ACC112 (cell line): Measurements from ENCODE around the gene CNTN4.

Source experiments
- H2AFZ ChIP-seq: fragments of 200-600 bp; sonication (generic); one replicate; pipeline ENCODE4 v1.6.0; 2017; ENCODE audit warnings: antibody characterized with exemption, low read length; ENCODE audit not compliant: unreplicated experiment
- H3K27ac ChIP-seq: fragments of 200-600 bp; sonication (generic); 2 replicates; pipeline ENCODE4 v1.5.1; 2014; ENCODE audit warnings: low read depth, mild to moderate bottlenecking, antibody characterized with exemption, low read length, moderate library complexity
- H3K27me3 ChIP-seq: fragments of 200-600 bp; sonication (generic); 2 replicates; pipeline ENCODE4 v1.6.1; 2014; ENCODE audit warnings: mild to moderate bottlenecking, antibody characterized with exemption, low read length, moderate library complexity, mixed read lengths; ENCODE audit not compliant: insufficient read depth
- H3K36me3 ChIP-seq: fragments of 200-600 bp; sonication (generic); 2 replicates; pipeline ENCODE4 v1.6.1; 2016; ENCODE audit warnings: mild to moderate bottlenecking, antibody characterized with exemption, low read length, moderate library complexity, mixed read lengths; ENCODE audit not compliant: insufficient read depth
- H3K4me1 ChIP-seq: fragments of 200-600 bp; sonication (generic); one replicate; pipeline ENCODE4 v1.6.1; 2016; ENCODE audit warnings: low read length, mixed read lengths; ENCODE audit not compliant: insufficient read depth, unreplicated experiment, control insufficient read depth
- H3K4me3 ChIP-seq: fragments of 200-600 bp; sonication (generic); 2 replicates; pipeline ENCODE4 v1.5.1; 2014; ENCODE audit warnings: mild to moderate bottlenecking, low read depth, low read length
- H3K79me2 ChIP-seq: fragments of 200-600 bp; sonication (generic); one replicate; pipeline ENCODE4 v1.6.0; 2016; ENCODE audit warnings: low read length; ENCODE audit not compliant: control insufficient read depth, unreplicated experiment, insufficient read depth

The CNTN4 gene

GRCh38 chr3:2343031-2343682 lies 244.5 kb downstream of the CNTN4 start:
- Histone ChIP-seq H3K4me1 (no peaks in the 10 kb centered on the region), H3K4me3 (no peak overlapping the region), H3K79me2 (no peaks in the 10 kb centered on the region), H3K27ac (no peak overlapping the region), H3K27me3 (no peaks in the 10 kb centered on the region), H3K36me3 (no peaks in the 10 kb centered on the region), H2AFZ (no peak overlapping the region)

DNA sequence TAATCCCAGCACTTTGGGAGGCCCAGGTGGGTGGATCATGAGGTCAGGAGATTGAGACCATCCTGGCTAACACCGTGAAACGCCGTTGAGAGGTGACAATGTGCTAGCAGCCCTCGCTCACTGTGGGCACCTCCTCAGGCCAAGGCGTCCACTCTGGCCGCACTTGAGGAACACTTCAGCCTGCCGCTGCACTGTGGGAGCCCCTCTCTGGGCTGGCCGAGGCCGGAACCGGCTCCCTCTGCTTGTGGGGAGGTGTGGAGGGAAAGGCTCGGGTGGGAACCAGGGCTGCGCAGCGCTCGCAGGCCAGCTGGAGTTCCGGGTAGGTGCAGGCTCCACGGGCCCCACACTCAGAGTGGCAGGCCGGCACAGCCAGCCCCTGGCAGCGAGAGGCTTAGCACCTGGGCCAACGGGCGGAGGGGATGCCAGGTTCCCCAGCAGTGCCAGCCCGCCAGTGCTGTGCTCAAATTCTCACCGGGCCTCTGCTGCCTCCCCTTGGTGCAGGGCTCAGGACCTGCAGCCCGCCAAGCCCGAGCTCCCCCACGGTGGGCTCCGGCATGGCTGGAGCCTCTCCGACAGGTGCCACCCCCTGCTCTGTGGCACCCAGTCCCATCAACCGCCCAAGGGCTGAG lies 253.6 kb downstream of the CNTN4 start:
- Histone ChIP-seq H3K4me3 (no peak overlapping the region), H2AFZ (no peak overlapping the region), H3K4me1 (no peaks in the 10 kb centered on the region), H3K36me3 (no peaks in the 10 kb centered on the region), H3K27me3 (no peaks in the 10 kb centered on the region), H3K27ac (no peak overlapping the region), H3K79me2 (no peaks in the 10 kb centered on the region)

DNA sequence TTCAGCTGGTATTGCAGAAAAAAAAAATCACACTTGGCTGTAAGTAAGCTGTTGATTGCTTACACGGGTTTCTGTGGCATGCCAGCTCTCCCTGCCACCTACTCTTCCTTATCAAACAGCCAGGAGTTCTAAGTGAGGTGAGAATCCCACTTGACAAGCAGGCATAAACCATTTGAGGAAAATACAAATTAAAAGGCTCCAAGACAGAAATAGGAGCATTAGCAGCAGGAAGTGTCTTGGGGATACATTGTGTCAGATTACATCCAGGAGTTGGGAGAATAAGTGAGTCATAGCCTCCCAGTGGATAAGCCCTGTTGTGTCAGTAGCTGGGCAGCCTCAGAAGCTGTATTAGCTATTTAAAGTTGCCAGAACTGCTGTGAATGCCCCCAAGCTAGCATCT lies 256.0 kb downstream of the CNTN4 start:
- no peaks in the 10 kb centered on the region for H3K27me3 ChIP-seq
- no peaks in the 10 kb centered on the region for H3K36me3 ChIP-seq
- H3K4me3 ChIP-seq = no peak overlapping the region
- no peaks in the 10 kb centered on the region for H3K79me2 ChIP-seq
- H3K27ac ChIP-seq = no peak overlapping the region
- no peak overlapping the region for H2AFZ ChIP-seq
- H3K4me1 ChIP-seq = no peaks in the 10 kb centered on the region

GRCh38 chr3:2356298-2356950 lies 257.8 kb downstream of the CNTN4 start:
- no peak overlapping the region for H3K27ac ChIP-seq
- H2AFZ ChIP-seq = no peak overlapping the region
- no peaks in the 10 kb centered on the region for H3K79me2 ChIP-seq
- no peaks in the 10 kb centered on the region for H3K27me3 ChIP-seq
- H3K36me3 ChIP-seq = no peaks in the 10 kb centered on the region
- no peaks in the 10 kb centered on the region for H3K4me1 ChIP-seq
- no peak overlapping the region for H3K4me3 ChIP-seq

GRCh38 chr3:2360815-2361214 lies 262.1 kb downstream of the CNTN4 start:
- no peak overlapping the region for H3K27ac ChIP-seq

DNA sequence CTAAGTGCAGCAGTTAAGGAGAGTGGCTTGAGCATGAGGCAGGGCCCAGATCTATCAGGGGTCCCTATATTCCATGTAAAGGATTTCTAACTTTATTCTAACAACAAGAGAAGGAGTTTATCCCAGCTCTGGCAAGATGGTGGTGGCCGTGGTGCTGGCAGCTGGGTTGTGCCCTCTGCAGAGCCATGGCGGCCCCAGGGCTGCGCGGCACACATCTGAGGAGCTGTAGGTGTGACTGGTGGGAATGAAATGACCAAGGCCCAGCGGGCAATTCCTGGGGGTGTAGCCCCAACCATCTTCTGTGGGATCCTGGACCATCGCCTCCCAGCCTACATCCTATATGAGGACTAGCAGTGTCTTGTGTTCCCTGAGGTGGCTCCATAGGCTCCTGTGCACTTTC lies 263.5 kb downstream of the CNTN4 start:
- no peak overlapping the region for H3K27ac ChIP-seq
- no peak overlapping the region for H2AFZ ChIP-seq
- H3K36me3 ChIP-seq = no peaks in the 10 kb centered on the region
- no peaks in the 10 kb centered on the region for H3K79me2 ChIP-seq
- H3K27me3 ChIP-seq = no peaks in the 10 kb centered on the region
- H3K4me1 ChIP-seq = no peaks in the 10 kb centered on the region
- no peak overlapping the region for H3K4me3 ChIP-seq

More at GRCh38 chr3:2360815-2361214, 262.1 kb downstream of the CNTN4 start:
- Histone ChIP-seq H3K79me2 (no peaks in the 10 kb centered on the region), H3K36me3 (no peaks in the 10 kb centered on the region), H3K4me3 (no peak overlapping the region), H2AFZ (no peak overlapping the region), H3K27me3 (no peaks in the 10 kb centered on the region), H3K4me1 (no peaks in the 10 kb centered on the region)

DNA sequence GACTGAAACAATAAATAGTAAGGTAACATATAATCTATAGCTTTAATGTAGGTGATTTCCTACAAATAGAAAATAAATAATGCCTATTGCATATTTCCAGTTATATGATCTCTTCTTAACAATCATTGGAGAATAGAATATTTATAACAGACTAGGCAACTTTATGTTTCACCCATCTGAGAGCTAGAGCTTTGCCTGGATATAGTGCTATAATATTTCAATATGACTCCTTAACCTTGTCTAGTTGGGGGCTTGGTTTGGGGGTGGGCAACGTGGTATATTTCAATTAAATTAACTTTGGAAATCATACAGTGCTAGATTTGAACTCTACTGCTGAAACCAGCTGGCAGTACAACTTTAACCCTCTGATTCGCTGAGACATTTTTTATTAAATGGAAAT lies 265.2 kb downstream of the CNTN4 start:
- Histone ChIP-seq H2AFZ (no peak overlapping the region), H3K4me1 (no peaks in the 10 kb centered on the region), H3K27me3 (no peaks in the 10 kb centered on the region), H3K27ac (no peak overlapping the region), H3K36me3 (no peaks in the 10 kb centered on the region), H3K79me2 (no peaks in the 10 kb centered on the region), H3K4me3 (no peak overlapping the region)

DNA sequence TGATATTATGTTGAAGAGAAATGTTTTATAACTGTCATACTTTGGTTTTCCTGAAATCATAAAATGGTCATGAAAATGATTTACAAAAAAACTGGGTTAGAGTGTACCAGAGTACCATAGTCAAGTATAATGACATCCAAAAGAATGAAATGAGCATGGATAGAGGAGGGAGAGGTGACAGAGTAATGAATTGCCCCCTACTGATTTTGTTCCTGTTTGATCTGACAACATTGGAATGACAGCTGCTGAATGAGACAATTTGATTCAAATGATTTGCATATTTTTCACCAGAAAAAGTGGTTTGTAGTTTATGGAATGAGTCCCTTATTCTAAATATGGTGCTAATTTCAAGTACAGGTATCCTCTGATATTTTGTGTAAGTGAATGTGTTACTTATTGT lies 271.7 kb downstream of the CNTN4 start:
- no peaks in the 10 kb centered on the region for H3K36me3 ChIP-seq
- H3K27ac ChIP-seq = no peak overlapping the region
- H3K4me3 ChIP-seq = no peak overlapping the region
- H3K79me2 ChIP-seq = no peaks in the 10 kb centered on the region
- no peak overlapping the region for H2AFZ ChIP-seq
- H3K4me1 ChIP-seq = no peaks in the 10 kb centered on the region
- no peaks in the 10 kb centered on the region for H3K27me3 ChIP-seq

DNA sequence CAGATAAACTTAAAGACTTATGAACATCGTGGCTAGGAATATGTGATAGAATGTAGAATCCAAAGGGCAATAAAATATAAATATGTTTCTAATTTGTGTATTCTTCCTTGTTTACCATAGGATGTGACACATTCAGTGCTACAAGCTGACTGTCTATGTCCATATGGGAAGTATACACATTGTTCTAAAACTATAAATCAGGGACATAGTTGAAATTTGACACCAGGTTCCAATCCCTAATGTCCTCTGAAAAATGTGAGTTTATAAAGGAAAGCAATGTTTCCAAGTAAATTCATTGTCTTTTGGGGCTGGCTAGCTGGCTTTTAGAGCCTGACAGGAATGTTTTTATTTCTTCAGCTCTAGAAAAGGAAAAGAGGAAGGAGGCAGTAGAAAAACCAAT lies 273.6 kb downstream of the CNTN4 start:
- no peak overlapping the region for H2AFZ ChIP-seq
- H3K36me3 ChIP-seq = no peaks in the 10 kb centered on the region
- H3K4me1 ChIP-seq = no peaks in the 10 kb centered on the region
- H3K27me3 ChIP-seq = no peaks in the 10 kb centered on the region
- no peak overlapping the region for H3K4me3 ChIP-seq
- no peak overlapping the region for H3K27ac ChIP-seq
- H3K79me2 ChIP-seq = no peaks in the 10 kb centered on the region

DNA sequence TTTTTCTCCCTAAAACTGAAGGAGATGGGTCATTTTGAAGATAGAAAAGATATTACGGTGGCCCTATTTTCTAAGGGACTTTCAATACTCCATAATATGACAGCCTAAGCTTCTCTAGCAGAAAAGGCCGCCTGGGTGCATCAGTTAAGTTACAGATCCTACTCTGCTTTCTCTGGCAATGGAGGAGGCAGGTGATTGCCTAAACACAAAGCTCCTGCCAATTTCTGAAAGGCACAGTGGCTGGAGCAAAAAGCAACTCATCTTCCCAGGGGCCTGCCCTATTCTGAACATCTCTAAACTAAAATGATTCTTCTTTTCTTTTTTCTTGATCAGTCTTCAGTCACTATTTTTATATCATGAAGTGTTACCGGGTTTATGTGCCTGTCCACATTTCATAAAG lies 276.7 kb downstream of the CNTN4 start:
- Histone ChIP-seq H3K4me1 (no peaks in the 10 kb centered on the region), H3K79me2 (no peaks in the 10 kb centered on the region), H3K36me3 (no peaks in the 10 kb centered on the region), H2AFZ (no peak overlapping the region), H3K4me3 (no peak overlapping the region), H3K27me3 (no peaks in the 10 kb centered on the region), H3K27ac (no peak overlapping the region)

- Histone ChIP-seq H3K36me3 (no peaks in the 10 kb centered on the region), H3K27me3 (no peaks in the 10 kb centered on the region), H3K4me3 (no peak overlapping the region), H2AFZ (no peak overlapping the region), H3K4me1 (no peaks in the 10 kb centered on the region), H3K27ac (no peak overlapping the region), H3K79me2 (no peaks in the 10 kb centered on the region)
These were observed 278.6 kb downstream of the CNTN4 start for GRCh38 chr3:2377281-2377680.
